Lower lobe of right lung (tissue), 2 donors: ENCODE measurements around the gene NAMPT. TPM values are rescaled to one million over a fixed set of nuclear protein-coding genes. Genes with fewer than 3 reads are reported as not detected.
A peak's percentile ranks its signal among the peaks of the same experiment; 100 is the strongest.
"Not testable (repeated sequence)": the region's sequence is repeated elsewhere in the genome, so short reads cannot be mapped to it uniquely, and the experiment has no call there.

ENCODE experiments used
- ATAC-seq, 2 donors: fragments of 200-7000 bp; cut with Tn5 transposase; one replicate each; pipeline ENCODE4 v1.9.1; 2020 to 2022; ENCODE audit warnings: mild to moderate bottlenecking in 2 of 2, moderate library complexity in 2 of 2
- DNase-seq: peaks from one replicate; pipeline ENCODE4 v3.0.0-alpha.2; 2020
- H3K27ac ChIP-seq: fragments of 200-600 bp; one replicate; pipeline ENCODE4 v1.8.0; 2022
- H3K27me3 ChIP-seq: fragments of 200-600 bp; one replicate; pipeline ENCODE4 v1.8.0; 2022; ENCODE audit warnings: low read depth
- H3K36me3 ChIP-seq: fragments of 200-600 bp; one replicate; pipeline ENCODE4 v1.8.0; 2022; ENCODE audit warnings: mild to moderate bottlenecking
- H3K4me1 ChIP-seq: fragments of 200-600 bp; one replicate; pipeline ENCODE4 v1.8.0; 2022
- H3K4me3 ChIP-seq: fragments of 200-600 bp; one replicate; pipeline ENCODE4 v1.8.0; 2022; ENCODE audit warnings: mild to moderate bottlenecking
- H3K9me3 ChIP-seq: fragments of 200-600 bp; one replicate; pipeline ENCODE4 v1.8.0; 2022
- intact Hi-C: fragments of 100-400 bp; cut with DNase I; formaldehyde crosslinking; loops from one replicate; pipeline ENCODE4 v1.11.0; 2022
- total RNA-seq: library from RNA; stranded (reverse); fragmentation: NEBNext Ultra II Directional; extraction: Animal tissue kit (Norgen Biotek cat#: 25700); gene quantifications from one replicate; pipeline ENCODE4 v1.2.1, GENCODE V29; 2021
- TF ChIP-seq, protein P1 (sequence below): fragments of 200-600 bp; IDR thresholded peaks from one replicate; pipeline ENCODE4 v1.8.0; 2022; ENCODE audit warnings: antibody characterized with exemption, mild to moderate bottlenecking
- donor health status: DM: no; HTN: yes; CAD: no; lungs with severe emphysema.

NAMPT gene
- total RNA-seq, 1 donor from 2014 or later = 177 TPM

DNA sequence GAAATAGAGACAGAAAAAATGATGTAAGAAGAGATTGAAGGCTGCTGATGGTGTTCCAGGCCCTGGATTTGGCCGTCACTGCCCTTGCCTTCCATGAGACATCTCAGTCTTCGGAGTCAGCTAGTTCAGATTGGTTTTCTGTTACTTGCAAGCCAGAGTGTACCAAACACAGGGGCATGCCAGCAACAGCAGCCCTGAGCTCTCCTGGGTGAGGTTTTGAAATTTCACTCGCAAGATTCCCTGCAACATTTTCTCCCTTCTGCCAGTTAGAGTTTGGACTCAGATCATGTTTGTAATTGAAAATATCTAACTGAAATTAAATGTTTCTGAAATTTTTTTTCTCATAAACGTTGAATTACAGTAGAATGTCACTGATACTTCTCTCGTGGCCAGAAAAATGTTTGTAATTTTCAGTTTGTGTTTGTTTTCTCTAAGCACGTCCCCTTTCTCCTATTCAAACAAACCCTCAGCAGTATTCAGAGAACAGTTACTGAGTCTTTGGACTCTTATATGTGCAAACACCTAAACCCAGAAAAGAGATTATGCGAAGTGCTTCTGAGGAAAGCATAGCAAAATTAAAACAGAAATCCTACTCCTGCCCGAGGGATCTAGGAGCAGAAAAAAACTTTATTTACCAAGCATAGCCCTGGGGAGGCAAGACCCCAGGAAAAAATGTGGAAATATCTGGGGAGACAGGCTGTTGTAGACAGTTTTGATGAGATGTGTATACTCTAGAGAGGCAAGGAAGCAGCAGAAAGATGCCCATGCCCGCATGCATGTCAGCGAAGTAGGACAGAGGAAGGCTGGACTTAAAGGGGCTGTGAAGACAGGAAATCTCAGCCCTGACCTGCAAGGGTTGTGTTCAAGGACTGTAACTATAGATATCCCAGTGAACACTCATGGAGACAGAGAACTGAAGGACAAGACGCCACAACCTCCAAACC, 43.0 kb upstream of the NAMPT start:
- Histone ChIP-seq H3K36me3 (no peaks in the 10 kb centered on the region), H3K27ac (no peak overlapping the region), H3K9me3 (no peaks in the 10 kb centered on the region), H3K4me1 (no peaks in the 10 kb centered on the region), H3K27me3 (no peaks in the 10 kb centered on the region), H3K4me3 (no peak overlapping the region)
- no peak for DNase-seq
- ATAC-seq = peak in 1 of 2 donors; percentile 76
- TF ChIP-seq, protein P1, sequence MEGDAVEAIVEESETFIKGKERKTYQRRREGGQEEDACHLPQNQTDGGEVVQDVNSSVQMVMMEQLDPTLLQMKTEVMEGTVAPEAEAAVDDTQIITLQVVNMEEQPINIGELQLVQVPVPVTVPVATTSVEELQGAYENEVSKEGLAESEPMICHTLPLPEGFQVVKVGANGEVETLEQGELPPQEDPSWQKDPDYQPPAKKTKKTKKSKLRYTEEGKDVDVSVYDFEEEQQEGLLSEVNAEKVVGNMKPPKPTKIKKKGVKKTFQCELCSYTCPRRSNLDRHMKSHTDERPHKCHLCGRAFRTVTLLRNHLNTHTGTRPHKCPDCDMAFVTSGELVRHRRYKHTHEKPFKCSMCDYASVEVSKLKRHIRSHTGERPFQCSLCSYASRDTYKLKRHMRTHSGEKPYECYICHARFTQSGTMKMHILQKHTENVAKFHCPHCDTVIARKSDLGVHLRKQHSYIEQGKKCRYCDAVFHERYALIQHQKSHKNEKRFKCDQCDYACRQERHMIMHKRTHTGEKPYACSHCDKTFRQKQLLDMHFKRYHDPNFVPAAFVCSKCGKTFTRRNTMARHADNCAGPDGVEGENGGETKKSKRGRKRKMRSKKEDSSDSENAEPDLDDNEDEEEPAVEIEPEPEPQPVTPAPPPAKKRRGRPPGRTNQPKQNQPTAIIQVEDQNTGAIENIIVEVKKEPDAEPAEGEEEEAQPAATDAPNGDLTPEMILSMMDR = no peak
- intact Hi-C loops = no loop called here

DNA sequence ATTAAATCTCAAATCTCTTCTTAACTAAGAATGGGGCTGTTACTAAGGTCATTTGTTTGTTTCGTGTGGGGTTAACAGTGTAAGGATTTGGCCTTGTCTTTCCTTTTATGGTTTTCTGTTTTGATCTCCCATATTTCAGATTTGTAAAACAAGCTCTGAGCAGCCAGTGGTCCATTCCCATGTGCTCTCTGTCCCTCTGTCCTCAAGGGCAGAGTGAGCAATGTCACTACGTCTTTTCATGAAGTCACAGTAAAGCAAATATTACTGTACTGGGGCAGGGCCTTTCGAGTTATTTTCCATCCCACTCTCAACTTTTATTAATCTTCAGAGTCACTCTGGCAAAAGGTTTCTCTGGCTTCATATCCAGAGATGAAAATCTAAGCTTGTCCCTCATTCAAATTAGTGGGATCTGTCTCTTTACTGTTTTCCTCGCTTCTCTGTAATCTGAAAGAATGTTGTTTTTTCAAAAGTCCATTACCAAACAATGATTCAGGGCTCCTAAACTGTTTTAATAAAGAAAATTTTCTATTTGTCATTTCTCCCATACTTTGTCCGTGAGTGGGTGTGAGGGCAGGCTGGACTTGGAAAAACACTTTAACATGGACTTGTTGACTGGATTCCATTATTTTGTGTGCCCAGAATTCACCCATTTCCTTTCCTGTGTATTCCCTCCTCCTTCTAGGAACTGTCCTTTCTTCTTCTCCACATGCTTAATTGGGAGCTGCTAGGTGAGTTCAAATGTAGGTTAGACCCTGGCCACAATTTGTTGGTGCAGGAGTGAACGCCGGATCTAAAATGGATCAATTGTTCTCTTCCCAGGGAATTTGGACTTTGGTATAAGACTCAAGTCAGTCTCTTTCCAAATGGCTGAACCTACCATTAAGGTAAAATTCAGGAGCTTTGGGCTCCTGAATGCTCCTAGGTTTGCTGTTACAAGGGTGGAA, 42.1 kb upstream of the NAMPT start:
- intact Hi-C loops = no loop called here
- Histone ChIP-seq H3K4me1 (no peaks in the 10 kb centered on the region), H3K4me3 (no peak overlapping the region), H3K27me3 (no peaks in the 10 kb centered on the region), H3K9me3 (no peaks in the 10 kb centered on the region), H3K36me3 (no peaks in the 10 kb centered on the region), H3K27ac (no peak overlapping the region)
- ATAC-seq (peak in 1 of 2 donors; percentile 54), DNase-seq (no peak)
- TF ChIP-seq, protein P1 = no peak

DNA sequence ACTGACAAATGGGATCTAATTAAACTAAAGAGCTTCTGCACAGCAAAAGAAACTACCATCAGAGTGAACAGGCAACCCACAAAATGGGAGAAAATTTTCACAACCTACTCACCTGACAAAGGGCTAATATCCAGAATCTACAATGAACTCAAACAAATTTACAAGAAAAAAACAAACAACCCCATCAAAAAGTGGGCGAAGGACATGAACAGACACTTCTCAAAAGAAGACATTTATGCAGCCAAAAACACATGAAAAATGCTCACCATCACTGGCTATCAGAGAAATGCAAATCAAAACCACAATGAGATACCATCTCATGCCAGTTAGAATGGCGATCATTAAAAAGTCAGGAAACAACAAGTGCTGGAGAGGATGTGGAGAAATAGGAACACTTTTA, 39.7 kb upstream of the NAMPT start:
- DNase-seq, intact Hi-C loops, ATAC-seq: not testable (repeated sequence)

DNA sequence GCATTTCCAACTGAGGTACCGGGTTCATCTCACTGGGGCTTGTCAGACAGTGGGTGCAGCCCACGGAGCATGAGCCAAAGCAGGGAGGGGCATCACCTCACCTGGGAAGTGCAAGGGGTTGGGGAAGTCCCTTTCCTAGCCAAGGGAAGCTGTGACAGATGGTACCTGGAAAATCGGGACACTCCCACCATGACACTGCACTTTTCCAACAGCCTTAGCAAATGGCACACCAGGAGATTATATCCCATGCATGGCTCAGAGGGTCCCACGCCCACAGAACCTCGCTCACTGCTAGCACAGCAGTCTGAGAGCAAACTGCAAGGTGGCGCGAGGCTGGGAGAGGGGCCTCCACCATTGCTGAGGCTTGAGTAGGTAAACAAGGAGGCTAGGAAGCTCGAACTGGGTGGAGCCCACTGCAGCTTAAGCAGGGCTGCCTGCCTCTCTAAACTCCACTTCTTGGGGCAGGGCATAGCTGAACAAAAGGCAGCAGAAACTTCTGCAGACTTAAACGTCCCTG, 35.5 kb upstream of the NAMPT start:
- H3K4me1 ChIP-seq, H3K27ac ChIP-seq, H3K36me3 ChIP-seq, H3K27me3 ChIP-seq, ATAC-seq, H3K9me3 ChIP-seq, DNase-seq, intact Hi-C loops, H3K4me3 ChIP-seq: not testable (repeated sequence)

More for the DNA sequence above, 39.7 kb upstream of the NAMPT start:
- H3K36me3 ChIP-seq, H3K27me3 ChIP-seq, H3K4me1 ChIP-seq, H3K4me3 ChIP-seq, H3K9me3 ChIP-seq, H3K27ac ChIP-seq: not testable (repeated sequence)

DNA sequence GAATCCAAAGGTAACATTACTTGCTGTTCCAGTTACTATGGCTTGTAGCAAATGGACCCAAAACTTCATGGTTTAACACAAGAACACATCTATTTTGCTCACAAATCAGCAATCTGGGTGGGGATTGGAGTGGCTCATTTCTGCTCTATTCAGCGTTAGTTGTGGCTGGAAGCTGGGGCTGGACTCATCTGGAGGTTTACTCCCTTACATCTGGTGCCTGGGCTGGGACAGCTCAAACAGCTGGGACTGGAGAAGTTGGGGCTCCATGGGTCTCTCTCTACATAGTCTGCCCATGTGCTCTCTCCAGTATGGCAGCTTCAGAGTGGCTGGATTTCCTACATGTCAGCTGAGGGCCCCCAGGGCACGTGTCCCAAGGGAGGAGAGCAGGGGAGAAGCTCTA, 33.7 kb upstream of the NAMPT start:
- no peaks in the 10 kb centered on the region for H3K9me3 ChIP-seq
- intact Hi-C loops = no loop called here
- H3K27ac ChIP-seq = no peak overlapping the region
- DNase-seq (no peak), ATAC-seq (no peak)
- H3K4me1 ChIP-seq = no peaks in the 10 kb centered on the region
- no peaks in the 10 kb centered on the region for H3K27me3 ChIP-seq
- TF ChIP-seq, protein P1 = no peak
- H3K4me3 ChIP-seq = no peak overlapping the region
- H3K36me3 ChIP-seq = no peaks in the 10 kb centered on the region

DNA sequence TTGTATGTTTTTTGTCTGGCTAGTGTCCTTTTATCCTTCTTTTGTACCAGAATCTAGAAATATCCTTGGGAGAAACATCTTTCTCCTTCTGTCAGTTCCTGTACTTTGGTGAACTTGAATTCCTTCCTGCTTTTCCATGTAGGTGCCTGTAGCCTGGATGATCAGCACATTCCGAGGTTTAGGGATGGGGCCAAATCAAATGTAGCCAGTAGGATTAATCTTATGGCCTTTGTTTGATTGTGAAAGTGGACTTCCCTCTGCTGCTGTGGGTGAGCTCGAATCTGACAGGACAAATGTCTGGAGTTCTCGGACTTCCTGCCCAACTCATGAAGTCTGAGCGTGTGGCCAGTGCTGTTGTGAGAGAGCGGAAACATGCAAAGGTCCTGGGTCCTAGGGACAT, 33.2 kb upstream of the NAMPT start:
- H3K36me3 ChIP-seq = no peaks in the 10 kb centered on the region
- no peaks in the 10 kb centered on the region for H3K27me3 ChIP-seq
- DNase-seq = no peak
- ATAC-seq = no peak
- TF ChIP-seq, protein P1 = no peak
- intact Hi-C loops = no loop called here
- no peak overlapping the region for H3K4me3 ChIP-seq
- H3K27ac ChIP-seq = no peak overlapping the region
- H3K4me1 ChIP-seq = no peaks in the 10 kb centered on the region
- H3K9me3 ChIP-seq = no peaks in the 10 kb centered on the region
